Heart left ventricle (tissue), 16 donors: ENCODE results near the gene C2. TPM values are rescaled to one million over a fixed set of nuclear protein-coding genes. Genes with fewer than 3 reads are reported as not detected.
A peak's percentile ranks its signal among the peaks of the same experiment; 100 is the strongest.

Experiments
- ATAC-seq, 4 donors: fragments of 200-7000 bp; cut with Tn5 transposase; one replicate each; pipeline ENCODE4 v1.9.1; 2020 to 2022; ENCODE audit warnings: moderate library complexity in 4 of 4, mild to moderate bottlenecking in 3 of 4, moderate number of reproducible peaks in 1 of 4
- DNase-seq, 5 donors: peaks; one replicate each; pipeline ENCODE4 v3.0.0-alpha.2; 2020
- H3K27ac ChIP-seq, 12 donors: fragments of 200-600 bp; sonication (generic) in 4 of 12; one replicate each; pipeline versions ENCODE4 v1.5.0 to v1.8.0; 2016 to 2022; ENCODE audit warnings: mild to moderate bottlenecking in 2 of 12
- H3K27me3 ChIP-seq, 9 donors: fragments of 200-600 bp; sonication (generic) in 2 of 9; one replicate each; pipeline versions ENCODE4 v1.5.1 to v1.8.0; 2016 to 2022; ENCODE audit warnings: mild to moderate bottlenecking in 3 of 9
- H3K36me3 ChIP-seq, 9 donors: fragments of 200-600 bp; sonication (generic) in 2 of 9; one replicate each; pipeline versions ENCODE4 v1.5.0 to v1.8.0; 2018 to 2022; ENCODE audit warnings: mild to moderate bottlenecking in 2 of 9
- H3K4me1 ChIP-seq, 12 donors: fragments of 200-600 bp; sonication (generic) in 4 of 12; one replicate each; pipeline versions ENCODE4 v1.5.0 to v1.8.0; 2016 to 2022; ENCODE audit warnings: mild to moderate bottlenecking in 3 of 12
- H3K4me3 ChIP-seq, 12 donors: fragments of 200-600 bp; sonication (generic) in 4 of 12; one replicate each; pipeline versions ENCODE4 v1.5.0 to v1.8.0; 2017 to 2022; ENCODE audit warnings: mild to moderate bottlenecking in 9 of 12, moderate library complexity in 4 of 12
- H3K9me3 ChIP-seq, 12 donors: fragments of 200-600 bp; sonication (generic) in 4 of 12; one replicate each; pipeline versions ENCODE4 v1.5.0 to v1.8.0; 2016 to 2022; ENCODE audit warnings: mild to moderate bottlenecking in 1 of 12
- CTCF ChIP-seq, 12 donors: fragments of 200-600 bp; sonication (generic) in 4 of 12; IDR thresholded peaks; one replicate each; pipeline versions ENCODE4 v1.5.0 to v1.8.0; 2018 to 2022; ENCODE audit warnings: antibody characterized with exemption in 12 of 12, mild to moderate bottlenecking in 5 of 12
- POLR2A ChIP-seq, 2 donors: fragments of 450-650 bp; IDR thresholded peaks; one replicate each; pipeline ENCODE4 v1.6.1; 2017; ENCODE audit warnings: antibody characterized with exemption in 2 of 2, mild to moderate bottlenecking in 2 of 2, moderate library complexity in 2 of 2
- WGBS, 4 donors: extraction: QIAGEN DNeasy Blood & Tissue Kit in 2 of 4; methylation state at CpG; one replicate each; pipeline versions ENCODE4 v1.1.5 to v1.1.7; 2013 to 2018; 5-methylcytosine and 5-hydroxymethylcytosine counted together
- intact Hi-C, 10 donors: fragments of 100-400 bp; cut with DNase I; formaldehyde crosslinking; loops; one replicate each; pipeline versions ENCODE4 v1.11.1 to v1.14.2; 2022
- polyA plus RNA-seq, 2 donors: library from polyadenylated mRNA; stranded (reverse); fragments of 200-250 nt; gene quantifications; one replicate each; pipeline ENCODE4 v1.2.3, GENCODE V29; 2013
- total RNA-seq, 9 donors: library from RNA; depleted of rRNA in 2 of 9; stranded (reverse); fragments of >200 nt in 2 of 9; fragmentation: NEBNext Ultra II Directional in 3 of 9; extraction: Animal tissue kit (Norgen Biotek cat#: 25700) in 3 of 9; gene quantifications; one replicate each; pipeline versions ENCODE4 v1.1.0 to v1.2.4, GENCODE V29; 2016 to 2023
- donor health status: ischemic (EF 13 %, LVEDD 7.1; RV severe dilation, severe dysfunction).
- donor health status: healthy with polysubstance abuse.
- donor health status: DM: no; HTN: yes; CAD: no.
- donor health status: DM: no; HTN: no; CAD: no.
- donor health status: ischemic (EF 25% LVEDD 6.9; RV normal size, moderate dysfunction).
- donor health status: ischemic (EF 25% LVEDD 5.7; RV mildly dilated, moderate dysfunction).
- donor health status: healthy.
- donor health status: DM: yes; HTN: yes; CAD: no.
- donor health status: ischemic (EF 35%, LVEDD 5.7; RV mildly dilated, moderate dysfunction).
- donor health status: nonischemic (EF 11% LVEDD 7.7; RV severe dilation, severe dysfunction).
- donor health status: DM: yes; HTN: yes; CAD: no.
- donor health status: PGD.
- donor health status: ischemic (EF 29% LVEDD 5.4; RV normal size, mild dysfunction).
- donor health status: nonischemic (EF 23%, LVEDD 6.1; RV moderate dilation, normal function).

The C2 gene
- total and polyA plus RNA-seq, 11 donors = 0.69 to 103 (median 4.8) TPM

GRCh38 chr6:31970604-31971271 is 43.2 kb downstream of the C2 start:
- ATAC-seq = no peak
- peaks cover 0 to 59% (median 46%) of the 10 kb centered on the region in 9 donors for H3K36me3 ChIP-seq
- no peaks in the 10 kb centered on the region for H3K27me3 ChIP-seq
- peaks cover 0 to 33% (median 24%) of the 10 kb centered on the region in 12 donors for H3K4me1 ChIP-seq
- WGBS, 4 donors = 70 to 82% (median 76%) methylated on average over 18 of the region's 18 CpGs
- intact Hi-C loops = loop anchor here in 1 of 10 donors (1.0 kb wide), 1 partner anchor 11 kb away; the partner anchor contains the start of gene SKIC2
- peak in 1 of 5 donors; percentile 10 for DNase-seq
- peak overlapping the region in 11 of 12 donors; percentile 86 to 98 (median 94) for H3K27ac ChIP-seq
- H3K9me3 ChIP-seq = no peaks in the 10 kb centered on the region
- H3K4me3 ChIP-seq = peak overlapping the region in 11 of 12 donors; percentile 56 to 87 (median 73)
- TF ChIP-seq POLR2A (IDR thresholded peaks at IDR 0.05) (no peak), CTCF (IDR thresholded peaks at IDR 0.05) (no peak)

- no peaks in the 10 kb centered on the region for H3K27me3 ChIP-seq
- ATAC-seq = peak in 1 of 4 donors; percentile 0
- peak overlapping the region; percentile 56 to 87 (median 70) for H3K4me3 ChIP-seq
- H3K9me3 ChIP-seq = no peaks in the 10 kb centered on the region
- no peak for TF ChIP-seq POLR2A (IDR thresholded peaks at IDR 0.05)
- TF ChIP-seq CTCF (IDR thresholded peaks at IDR 0.05) = no peak
- H3K4me1 ChIP-seq = peaks cover 0 to 33% (median 24%) of the 10 kb centered on the region in 12 donors
- 26 to 31% (median 28%) methylated on average over 26 to 29 of the region's 29 CpGs for WGBS, 4 donors
- DNase-seq = peak in 1 of 5 donors; percentile 15
- H3K27ac ChIP-seq = peak overlapping the region; percentile 77 to 98 (median 94)
- H3K36me3 ChIP-seq = peaks cover 0 to 52% (median 39%) of the 10 kb centered on the region in 9 donors
- intact Hi-C loops = loop anchor here in 1 of 10 donors (1.0 kb wide), 1 partner anchor 12 kb away; the partner anchor contains the start of gene SKIC2
Measured at GRCh38 chr6:31971279-31971992, 43.9 kb downstream of the C2 start.

GRCh38 chr6:31971993-31972708 is 44.6 kb downstream of the C2 start, which contains the start of gene DXO:
Gene DXO, minus strand, starts transcription at chr6:31972138. Its CDS starts 463 bp downstream, at chr6:31971675.
- H3K4me3 ChIP-seq = peak within 1 kb of the TSS; percentile 56 to 87 (median 70)
- TF ChIP-seq CTCF (IDR thresholded peaks at IDR 0.05) = no peak
- peak in 1 of 2 donors; percentile 60 for TF ChIP-seq POLR2A (IDR thresholded peaks at IDR 0.05)
- peak within 1 kb of the TSS; percentile 77 to 98 (median 94) for H3K27ac ChIP-seq
- no peaks in the 10 kb centered on the region for H3K27me3 ChIP-seq
- ATAC-seq (peak; percentile 94 to 96 (median 95)), DNase-seq (peak; percentile 96 to 98 (median 97))
- WGBS, 4 donors = 0% methylated on average over 28 to 62 of the region's 62 CpGs
- H3K9me3 ChIP-seq = no peaks in the 10 kb centered on the region
- intact Hi-C loops = loop anchor here in 3 of 10 donors (1.0 kb wide), 1 partner anchor 13 kb away; the partner anchor contains the start of gene SKIC2 (in 3 of the 3)
- peaks cover 0 to 33% (median 24%) of the 10 kb centered on the region in 12 donors for H3K4me1 ChIP-seq
- H3K36me3 ChIP-seq = peaks cover 0 to 47% (median 32%) of the 10 kb centered on the region in 9 donors
